ENCODE measurements around the gene XRCC4.

DNA sequence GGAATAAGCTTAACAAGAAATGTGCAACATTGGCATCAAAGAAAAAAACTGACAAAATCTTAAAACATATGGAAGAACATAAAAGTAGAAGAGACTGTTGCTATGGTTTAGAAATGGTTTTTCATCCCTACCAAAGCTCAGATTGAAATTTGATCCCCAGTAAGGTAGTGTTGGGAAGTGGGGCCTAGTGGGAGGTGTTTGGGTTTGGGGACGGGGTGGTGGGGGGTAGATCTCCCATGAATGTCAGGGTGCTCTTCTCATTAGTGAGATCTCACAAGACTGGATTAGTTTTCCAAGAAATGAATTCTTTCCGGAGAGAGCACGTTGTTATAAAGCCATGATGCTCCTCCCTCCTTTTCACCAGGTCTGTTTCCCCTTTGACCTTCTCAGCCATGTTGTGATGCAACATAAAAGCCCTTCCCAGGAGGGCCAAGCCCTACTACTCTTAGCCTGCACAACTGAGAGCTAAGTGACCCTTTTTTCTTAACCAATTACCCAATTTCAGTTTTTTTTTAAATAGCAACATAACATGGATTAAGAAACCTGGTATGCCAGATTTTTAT lies 10.7 kb upstream of the XRCC4 start:
- TF ChIP-seq, protein P1, sequence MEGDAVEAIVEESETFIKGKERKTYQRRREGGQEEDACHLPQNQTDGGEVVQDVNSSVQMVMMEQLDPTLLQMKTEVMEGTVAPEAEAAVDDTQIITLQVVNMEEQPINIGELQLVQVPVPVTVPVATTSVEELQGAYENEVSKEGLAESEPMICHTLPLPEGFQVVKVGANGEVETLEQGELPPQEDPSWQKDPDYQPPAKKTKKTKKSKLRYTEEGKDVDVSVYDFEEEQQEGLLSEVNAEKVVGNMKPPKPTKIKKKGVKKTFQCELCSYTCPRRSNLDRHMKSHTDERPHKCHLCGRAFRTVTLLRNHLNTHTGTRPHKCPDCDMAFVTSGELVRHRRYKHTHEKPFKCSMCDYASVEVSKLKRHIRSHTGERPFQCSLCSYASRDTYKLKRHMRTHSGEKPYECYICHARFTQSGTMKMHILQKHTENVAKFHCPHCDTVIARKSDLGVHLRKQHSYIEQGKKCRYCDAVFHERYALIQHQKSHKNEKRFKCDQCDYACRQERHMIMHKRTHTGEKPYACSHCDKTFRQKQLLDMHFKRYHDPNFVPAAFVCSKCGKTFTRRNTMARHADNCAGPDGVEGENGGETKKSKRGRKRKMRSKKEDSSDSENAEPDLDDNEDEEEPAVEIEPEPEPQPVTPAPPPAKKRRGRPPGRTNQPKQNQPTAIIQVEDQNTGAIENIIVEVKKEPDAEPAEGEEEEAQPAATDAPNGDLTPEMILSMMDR (IDR thresholded peaks at IDR 0.05) = no peak
- TF ChIP-seq POLR2A (IDR thresholded peaks at IDR 0.05) = no peak
- no peak for TF ChIP-seq EP300 (IDR thresholded peaks at IDR 0.05)

Measured in suprapubic skin (tissue), 3 donors.